Epithelial cell of esophagus (primary cell): Measurements from ENCODE around the gene MCC.

Experiments
- DNase-seq: peaks from one replicate; pipeline ENCODE4 v3.0.0; 2010; ENCODE audit warnings: low read depth
- H3K4me3 ChIP-seq: 2 replicates; pipeline ENCODE4 v1.5.1; 2011; ENCODE audit warnings: mild to moderate bottlenecking, low read length, control low read depth
- TF ChIP-seq, protein P1 (sequence below): IDR thresholded peaks from 2 replicates; pipeline ENCODE4 v1.5.1; 2011; ENCODE audit warnings: low read depth, mild to moderate bottlenecking, low read length, control low read depth, inconsistent platforms; ENCODE audit not compliant: insufficient read depth; ENCODE audit errors: missing control alignments

Gene MCC

DNA sequence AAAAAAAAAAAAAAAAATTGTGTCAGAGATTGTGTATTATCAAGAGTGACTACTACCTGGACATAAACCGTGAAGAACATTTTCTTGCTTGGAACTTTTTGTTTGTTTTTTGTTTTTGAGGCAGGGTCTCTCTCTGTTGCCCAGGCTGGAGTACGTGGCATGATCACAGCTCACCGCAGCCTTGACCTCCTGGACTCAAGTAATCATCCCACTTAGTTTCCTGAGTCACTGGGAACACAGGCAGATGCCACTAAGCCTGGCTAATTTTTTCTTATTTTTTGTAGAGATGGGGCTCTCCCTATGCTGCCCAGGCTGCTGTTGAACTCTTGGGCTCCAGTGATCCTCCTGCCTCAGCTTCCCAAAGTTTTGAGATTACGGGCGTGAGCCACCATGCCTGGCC is 485.8 kb downstream of the MCC start:
- DNase-seq: no peak
- no peak overlapping the region for H3K4me3 ChIP-seq
- TF ChIP-seq, protein P1, sequence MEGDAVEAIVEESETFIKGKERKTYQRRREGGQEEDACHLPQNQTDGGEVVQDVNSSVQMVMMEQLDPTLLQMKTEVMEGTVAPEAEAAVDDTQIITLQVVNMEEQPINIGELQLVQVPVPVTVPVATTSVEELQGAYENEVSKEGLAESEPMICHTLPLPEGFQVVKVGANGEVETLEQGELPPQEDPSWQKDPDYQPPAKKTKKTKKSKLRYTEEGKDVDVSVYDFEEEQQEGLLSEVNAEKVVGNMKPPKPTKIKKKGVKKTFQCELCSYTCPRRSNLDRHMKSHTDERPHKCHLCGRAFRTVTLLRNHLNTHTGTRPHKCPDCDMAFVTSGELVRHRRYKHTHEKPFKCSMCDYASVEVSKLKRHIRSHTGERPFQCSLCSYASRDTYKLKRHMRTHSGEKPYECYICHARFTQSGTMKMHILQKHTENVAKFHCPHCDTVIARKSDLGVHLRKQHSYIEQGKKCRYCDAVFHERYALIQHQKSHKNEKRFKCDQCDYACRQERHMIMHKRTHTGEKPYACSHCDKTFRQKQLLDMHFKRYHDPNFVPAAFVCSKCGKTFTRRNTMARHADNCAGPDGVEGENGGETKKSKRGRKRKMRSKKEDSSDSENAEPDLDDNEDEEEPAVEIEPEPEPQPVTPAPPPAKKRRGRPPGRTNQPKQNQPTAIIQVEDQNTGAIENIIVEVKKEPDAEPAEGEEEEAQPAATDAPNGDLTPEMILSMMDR: no peak

DNA sequence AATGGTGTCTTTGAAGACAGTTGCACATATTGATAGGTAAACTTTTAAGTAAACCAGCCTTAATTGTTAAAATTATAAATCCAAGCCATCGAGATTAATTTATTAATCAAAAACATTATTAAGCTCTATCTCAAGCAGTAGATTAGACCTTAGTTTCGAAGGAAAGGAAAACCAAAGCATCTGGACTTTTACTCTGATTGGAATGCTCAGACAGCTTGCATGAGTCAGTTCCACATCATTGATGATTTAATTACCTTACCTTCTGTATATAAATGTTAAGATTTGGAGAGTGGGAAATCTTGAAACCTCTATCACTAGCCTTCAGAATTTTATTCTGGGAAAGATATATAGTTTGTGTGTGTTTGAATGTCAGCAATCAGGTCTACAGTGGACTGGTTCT is 487.8 kb downstream of the MCC start:
- DNase-seq: peak; percentile 40
- TF ChIP-seq, protein P1: no peak
- no peak overlapping the region for H3K4me3 ChIP-seq

DNA sequence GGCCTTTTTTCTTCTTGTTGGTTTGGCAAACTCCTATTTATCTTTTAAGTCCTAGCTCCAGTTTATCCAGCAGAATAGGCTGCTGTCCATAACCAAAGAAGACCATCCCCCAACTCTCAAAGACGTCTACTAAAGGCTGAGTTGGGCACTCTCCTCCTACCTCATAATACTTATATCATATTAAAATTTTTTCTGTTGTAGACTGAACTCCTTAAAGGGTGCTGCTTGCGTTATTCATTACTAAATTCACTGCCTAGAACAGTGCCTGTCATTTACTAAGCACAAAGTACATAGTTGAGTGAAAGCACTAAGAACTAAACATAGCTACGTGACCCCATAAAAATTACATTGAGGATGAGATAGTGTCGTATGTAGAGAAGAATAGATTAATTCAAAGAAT is 490.0 kb downstream of the MCC start:
- TF ChIP-seq, protein P1: no peak
- no peak for DNase-seq
- no peak overlapping the region for H3K4me3 ChIP-seq

DNA sequence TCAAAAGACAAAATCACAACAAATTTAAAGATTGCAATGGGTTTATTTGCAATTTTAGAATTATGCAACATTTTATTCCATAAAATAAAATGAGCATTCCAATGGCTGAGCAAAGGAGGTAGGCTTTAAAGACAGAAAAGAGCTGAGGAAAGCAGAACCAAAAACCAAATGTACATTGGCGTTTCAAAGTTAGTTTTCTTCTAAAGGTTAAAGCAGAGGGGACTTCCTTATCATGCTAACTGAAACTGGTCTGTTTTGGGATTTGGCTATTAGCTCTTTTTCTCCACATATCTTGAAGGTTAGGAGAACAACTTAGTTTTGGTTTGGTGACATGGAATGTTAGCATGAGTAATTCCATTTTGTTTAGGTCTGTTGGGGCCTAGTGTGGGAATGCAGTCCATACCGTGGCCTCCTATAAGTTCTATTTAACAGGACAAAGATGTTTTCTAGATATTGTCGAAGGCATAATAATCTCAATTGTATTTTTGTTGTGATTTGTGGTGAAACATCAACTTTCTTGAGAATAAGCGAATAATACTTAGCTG is 491.4 kb downstream of the MCC start:
- no peak overlapping the region for H3K4me3 ChIP-seq
- TF ChIP-seq, protein P1: no peak
- DNase-seq: no peak

DNA sequence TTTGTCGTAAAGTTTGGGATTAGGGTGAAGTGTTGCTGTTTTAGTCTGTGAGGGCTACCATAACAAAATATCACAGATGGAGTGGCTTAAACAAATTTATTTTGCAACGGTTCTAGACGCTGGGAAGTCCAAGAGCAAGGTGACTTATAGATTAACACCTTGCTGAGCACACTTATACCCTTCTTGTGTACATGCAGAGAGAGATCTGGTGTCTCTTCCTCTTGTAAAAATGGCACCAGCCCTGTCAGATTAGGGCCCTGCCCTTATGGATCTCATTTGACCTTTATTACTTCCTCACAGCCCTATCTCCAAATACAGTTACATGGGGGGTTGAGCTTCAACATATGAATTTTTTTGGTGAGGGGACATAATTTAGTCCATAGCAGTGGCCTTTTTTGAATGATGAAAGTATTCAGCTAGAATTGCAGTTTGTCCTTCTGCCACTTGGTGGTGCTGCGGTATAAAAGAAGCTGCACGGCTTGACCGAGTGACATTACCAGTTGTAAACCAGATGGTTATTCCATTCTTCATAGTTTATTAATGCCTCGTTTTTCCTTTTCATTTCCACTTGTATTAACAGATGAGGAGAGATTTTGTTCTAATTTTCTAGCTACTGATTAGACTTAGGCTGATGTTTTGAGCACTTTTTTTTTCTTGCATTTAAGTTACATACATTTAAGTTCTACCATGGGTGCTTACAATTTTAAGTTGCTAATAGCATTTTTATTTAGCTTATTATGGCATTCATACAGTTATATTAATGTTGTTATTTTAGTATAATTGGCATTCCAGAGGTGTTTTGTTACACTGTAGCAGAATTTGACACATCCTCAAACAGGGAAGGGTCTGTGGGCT is 492.3 kb downstream of the MCC start:
- TF ChIP-seq, protein P1: peak; percentile 89
- DNase-seq: peak; percentile 72
- H3K4me3 ChIP-seq: no peak overlapping the region

DNA sequence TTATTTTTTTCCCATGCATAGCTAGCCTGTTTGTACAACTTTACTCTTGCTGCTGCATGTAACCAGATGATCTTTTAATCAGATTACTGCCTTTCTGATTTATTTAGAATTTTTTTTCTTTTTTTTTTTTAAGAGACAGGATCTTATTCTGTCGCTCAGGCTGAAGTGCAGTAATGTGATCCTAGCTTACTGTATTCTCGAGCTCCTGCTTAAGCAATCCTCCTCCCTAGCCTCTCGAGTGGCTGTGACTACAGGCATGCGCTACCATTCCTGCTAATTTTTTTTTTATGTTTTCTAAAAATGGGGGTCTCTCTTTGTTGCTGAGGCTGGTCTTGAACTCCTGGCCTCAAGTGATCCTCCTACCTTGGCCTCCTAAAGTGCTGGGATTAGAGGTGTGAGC is 502.0 kb downstream of the MCC start:
- DNase-seq: no peak

More for the DNA sequence above, 502.0 kb downstream of the MCC start:
- H3K4me3 ChIP-seq: no peak overlapping the region
- TF ChIP-seq, protein P1: no peak
